Ovary (tissue), 9 donors: ENCODE measurements around the gene SDF2L1. TPM values are rescaled to one million over a fixed set of nuclear protein-coding genes. Genes with fewer than 3 reads are reported as not detected.

Experiments
- DNase-seq, 5 donors: peaks; one replicate each; pipeline ENCODE4 v3.0.0-alpha.2; 2019 to 2020
- H3K27ac ChIP-seq, 2 donors: fragments of 200-600 bp; one replicate each; pipeline versions ENCODE4 v1.5.1 to v1.8.0; 2019 to 2022
- H3K27me3 ChIP-seq: fragments of 200-600 bp; one replicate; pipeline ENCODE4 v1.8.0; 2022
- H3K36me3 ChIP-seq: fragments of 200-600 bp; sonication (generic); one replicate; pipeline ENCODE4 v1.5.1; 2019
- H3K4me1 ChIP-seq: one replicate; pipeline ENCODE4 v1.8.1; 2013; ENCODE audit warnings: mild to moderate bottlenecking, moderate library complexity; ENCODE audit not compliant: insufficient read depth
- H3K4me3 ChIP-seq: fragments of 200-600 bp; sonication (generic); one replicate; pipeline ENCODE4 v1.5.1; 2017
- H3K9me3 ChIP-seq, 2 donors: fragments of 200-600 bp in 1 of 2; sonication (generic) in 1 of 2; one replicate each; pipeline versions ENCODE4 v1.5.1 to v1.8.1; 2013 to 2019; ENCODE audit warnings: mild to moderate bottlenecking in 1 of 2, moderate library complexity in 1 of 2
- CTCF ChIP-seq, 3 donors: fragments of 450-650 bp in 2 of 3; fragments of 200-600 bp in 1 of 3; IDR thresholded peaks; one replicate each; pipeline versions ENCODE4 v1.5.1 to v1.8.0; 2016 to 2022; ENCODE audit warnings: antibody characterized with exemption in 3 of 3, mild to moderate bottlenecking in 1 of 3
- EP300 ChIP-seq: sonication (generic); formaldehyde crosslinking; IDR thresholded peaks from one replicate; pipeline ENCODE4 v1.6.1; 2017; ENCODE audit warnings: antibody characterized with exemption
- POLR2A ChIP-seq: fragments of 450-650 bp; IDR thresholded peaks from one replicate; pipeline ENCODE4 v1.6.1; 2017; ENCODE audit warnings: antibody characterized with exemption, mild to moderate bottlenecking, moderate library complexity
- WGBS, 3 donors: extraction: QIAGEN DNeasy Blood & Tissue Kit in 1 of 3; methylation state at CpG; one replicate each; pipeline versions ENCODE4 v1.1.5 to v1.1.7; 2013 to 2017; 5-methylcytosine and 5-hydroxymethylcytosine counted together
- intact Hi-C, 4 donors: fragments of 100-400 bp; cut with DNase I; formaldehyde crosslinking; loops; one replicate each; pipeline versions ENCODE4 v1.11.0 to v1.15.1; 2022 to 2023
- polyA plus RNA-seq, 2 donors: library from polyadenylated mRNA; stranded (reverse); fragments of 200-250 nt in 1 of 2; fragments of 350-450 nt in 1 of 2; fragmentation: Illumina TruSeq in 1 of 2; extraction: RNeasy Lipid Tissue Mini Kit (QIAGEN cat#74804) in 1 of 2; gene quantifications; one replicate each; pipeline ENCODE4 v1.2.3, GENCODE V29; 2013 to 2014
- total RNA-seq, 7 donors: library from RNA; depleted of rRNA in 2 of 7; stranded (reverse); fragments of >200 nt in 2 of 7; fragmentation: NEBNext Ultra II Directional in 3 of 7; extraction: Animal tissue kit (Norgen Biotek cat#: 25700) in 3 of 7; gene quantifications; one replicate each; pipeline versions ENCODE4 v1.1.0 to v1.2.4, GENCODE V29; 2016 to 2023
- donor health status: DM: no; HTN: no; CAD: no; lungs with moderate emphysema.
- donor health status: DM: no; HTN: no; CAD: no.
- donor health status: Bipolar disorder and iron deficiency.
- donor health status: DM: yes; HTN: yes; CAD: no.
- donor health status: DM: no; HTN: no; CAD: no.
- donor health status: DM: yes; HTN: yes; CAD: no.

SDF2L1 gene
- total and polyA plus RNA-seq, 9 donors, result 2.1 to 30.4 (median 15.9) TPM

- WGBS, 3 donors, result 17 to 20% (median 17%) methylated on average over 6 of the region's 6 CpGs
- Histone ChIP-seq H3K9me3 (no peaks in the 10 kb centered on the region), H3K27ac (no peak overlapping the region), H3K4me1 (peaks cover 7% of the 10 kb centered on the region), H3K27me3 (no peaks in the 10 kb centered on the region), H3K36me3 (no peaks in the 10 kb centered on the region), H3K4me3 (no peak overlapping the region)
- TF ChIP-seq EP300, result no peak
- no peak for TF ChIP-seq POLR2A
- no peak for TF ChIP-seq CTCF (IDR thresholded peaks at IDR 0.05)
- intact Hi-C loops, result no loop called here
- DNase-seq, result no peak
Measured at GRCh38 chr22:21650823-21651520, 8.9 kb downstream of the SDF2L1 start.

GRCh38 chr22:21651521-21652009 is 9.5 kb downstream of the SDF2L1 start:
- H3K27me3 ChIP-seq, result no peaks in the 10 kb centered on the region
- H3K4me1 ChIP-seq, result peaks cover 7% of the 10 kb centered on the region
- DNase-seq, result no peak
- no peak overlapping the region for H3K27ac ChIP-seq
- H3K36me3 ChIP-seq, result no peaks in the 10 kb centered on the region
- WGBS, 3 donors, result 0 to 2% (median 1%) methylated on average over 29 of the region's 29 CpGs
- H3K9me3 ChIP-seq, result no peaks in the 10 kb centered on the region
- intact Hi-C loops, result no loop called here
- H3K4me3 ChIP-seq, result peak overlapping the region; percentile 57
- TF ChIP-seq CTCF (IDR thresholded peaks at IDR 0.05), result no peak

GRCh38 chr22:21652010-21652546 is 10.0 kb downstream of the SDF2L1 start:
- WGBS, 3 donors, result 0% methylated on average over 44 of the region's 44 CpGs
- no peak overlapping the region for H3K27ac ChIP-seq
- peak; percentile 75 to 90 (median 84) for DNase-seq
- no peaks in the 10 kb centered on the region for H3K9me3 ChIP-seq
- H3K36me3 ChIP-seq, result no peaks in the 10 kb centered on the region
- TF ChIP-seq EP300 (no peak), POLR2A (no peak), CTCF (IDR thresholded peaks at IDR 0.05) (no peak)
- H3K27me3 ChIP-seq, result no peaks in the 10 kb centered on the region
- H3K4me3 ChIP-seq, result peak overlapping the region; percentile 57
- intact Hi-C loops, result no loop called here
- H3K4me1 ChIP-seq, result peaks cover 7% of the 10 kb centered on the region

- H3K27me3 ChIP-seq, result no peaks in the 10 kb centered on the region
- H3K4me1 ChIP-seq, result peaks cover 7% of the 10 kb centered on the region
- DNase-seq, result no peak
- TF ChIP-seq CTCF (IDR thresholded peaks at IDR 0.05) (no peak), POLR2A (no peak), EP300 (no peak)
- intact Hi-C loops, result no loop called here
- 17 to 27% (median 18%) methylated on average over 20 to 40 of the region's 40 CpGs for WGBS, 3 donors
- H3K9me3 ChIP-seq, result no peaks in the 10 kb centered on the region
- H3K36me3 ChIP-seq, result no peaks in the 10 kb centered on the region
- no peak overlapping the region for H3K27ac ChIP-seq
- H3K4me3 ChIP-seq, result peak overlapping the region; percentile 57
Measured at GRCh38 chr22:21652547-21653545, 10.7 kb downstream of the SDF2L1 start.
